ENCODE data around the gene TRAPPC2L.

GRCh38 chr16:88859381-88860091 lies 2.6 kb downstream of the TRAPPC2L start:
- TF ChIP-seq TCF7 (CRISPR knock-in tag; IDR thresholded peaks at IDR 0.05; ENCODE audit: low read depth) (no peak), CTCF (IDR thresholded peaks at IDR 0.05) (no peak), ZNF121 (CRISPR knock-in tag; IDR thresholded peaks at IDR 0.05) (no peak)

Data from WTC11 (cell line).